ENCODE data around the gene CCKAR.
"Not testable (repeated sequence)": the region's sequence is repeated elsewhere in the genome, so short reads cannot be mapped to it uniquely, and the experiment has no call there.

The CCKAR gene, protein sequence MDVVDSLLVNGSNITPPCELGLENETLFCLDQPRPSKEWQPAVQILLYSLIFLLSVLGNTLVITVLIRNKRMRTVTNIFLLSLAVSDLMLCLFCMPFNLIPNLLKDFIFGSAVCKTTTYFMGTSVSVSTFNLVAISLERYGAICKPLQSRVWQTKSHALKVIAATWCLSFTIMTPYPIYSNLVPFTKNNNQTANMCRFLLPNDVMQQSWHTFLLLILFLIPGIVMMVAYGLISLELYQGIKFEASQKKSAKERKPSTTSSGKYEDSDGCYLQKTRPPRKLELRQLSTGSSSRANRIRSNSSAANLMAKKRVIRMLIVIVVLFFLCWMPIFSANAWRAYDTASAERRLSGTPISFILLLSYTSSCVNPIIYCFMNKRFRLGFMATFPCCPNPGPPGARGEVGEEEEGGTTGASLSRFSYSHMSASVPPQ

DNA sequence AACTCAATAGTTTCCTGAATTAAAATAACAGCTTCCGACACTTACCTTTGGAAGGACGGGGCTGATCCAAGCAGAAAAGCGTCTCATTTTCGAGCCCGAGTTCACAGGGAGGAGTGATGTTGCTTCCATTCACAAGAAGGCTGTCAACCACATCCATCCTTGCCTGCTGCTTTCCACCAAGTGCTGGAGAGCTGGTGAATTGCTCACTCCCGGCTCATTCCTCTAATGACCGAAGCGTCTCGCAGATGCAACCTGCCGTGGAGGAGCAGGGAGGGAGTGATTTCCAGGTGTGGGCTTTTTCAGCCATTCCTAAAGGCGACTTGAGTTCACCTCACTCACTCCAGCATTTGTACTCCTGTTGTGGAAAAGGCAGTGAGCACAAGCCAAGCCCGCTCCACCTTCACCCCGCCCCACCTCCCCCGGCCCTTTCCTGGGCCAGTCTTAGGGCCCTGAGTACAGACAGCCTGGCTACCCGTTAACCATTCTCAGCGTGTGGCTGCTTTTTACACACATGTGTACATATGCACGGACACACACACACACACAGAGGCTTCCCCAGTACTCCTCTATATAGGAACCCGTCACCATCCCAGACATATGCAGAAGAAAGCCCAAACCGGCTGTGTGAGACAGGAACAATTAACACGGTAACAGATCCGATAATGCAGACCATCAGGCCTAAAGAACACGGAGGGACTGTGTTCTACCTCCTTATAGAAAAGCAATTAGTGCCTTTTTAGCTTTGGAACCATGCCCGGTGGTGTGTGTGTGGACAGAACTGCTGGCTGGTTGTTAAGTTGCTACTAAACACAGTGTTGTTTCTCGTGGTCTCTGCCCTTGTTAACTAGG, at the start of gene CCKAR:
Gene CCKAR (minus strand): TSS at position 374 of the 849 bp plus-strand sequence. CDS start 217 bp downstream, at position 157.
- DNase-seq (ENCODE audit: low read depth) = no peak

DNA sequence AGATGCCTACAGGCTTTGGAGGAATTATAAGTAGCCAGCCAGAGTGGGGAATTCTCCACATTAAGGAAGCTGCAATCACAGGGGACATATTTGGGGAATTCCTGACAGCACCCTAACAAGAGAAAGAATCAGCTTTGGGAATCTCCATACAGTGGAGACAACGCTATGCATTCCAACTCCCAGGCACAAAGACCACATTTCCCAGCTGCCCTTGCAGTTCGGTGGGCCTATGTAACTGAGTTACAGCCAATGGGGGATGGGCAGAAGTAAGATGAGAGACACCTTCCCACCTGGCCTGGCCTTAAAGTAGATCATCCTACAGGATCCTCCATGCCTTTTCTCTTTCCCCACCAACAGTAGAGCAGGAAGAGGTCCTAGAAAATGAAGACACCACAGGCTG, 43.4 kb upstream of the CCKAR start:
- DNase-seq (ENCODE audit: low read depth) = no peak

DNA sequence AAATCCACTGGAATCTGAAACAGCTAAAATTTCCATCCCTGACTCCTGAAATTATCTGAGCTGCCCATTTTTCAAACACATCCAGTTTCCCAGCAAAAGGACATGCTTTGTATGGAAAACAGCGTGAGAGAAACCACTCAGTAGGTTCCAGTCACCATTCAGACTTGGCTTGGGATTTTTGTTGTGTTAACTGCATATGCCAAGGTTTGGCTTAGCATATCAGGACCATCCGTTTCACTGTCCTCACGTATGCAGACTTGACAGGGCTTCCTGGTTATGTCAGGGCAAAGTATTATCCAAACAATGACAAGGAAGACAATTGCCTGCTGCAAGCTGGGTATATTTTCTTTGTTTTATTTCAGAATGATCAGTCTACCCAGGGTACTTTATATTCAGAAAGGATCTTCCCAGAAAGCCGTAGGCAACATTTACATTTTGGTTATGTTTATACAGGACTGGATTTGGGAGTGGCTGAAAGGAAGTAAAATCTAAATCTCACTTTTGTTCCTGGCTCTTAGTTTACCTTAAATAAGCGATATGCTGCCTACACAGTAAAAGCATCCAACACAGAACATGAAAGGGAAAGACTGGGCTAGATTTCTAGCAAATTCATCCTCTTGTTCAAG, 41.3 kb upstream of the CCKAR start:
- no peak for DNase-seq (ENCODE audit: low read depth)

DNA sequence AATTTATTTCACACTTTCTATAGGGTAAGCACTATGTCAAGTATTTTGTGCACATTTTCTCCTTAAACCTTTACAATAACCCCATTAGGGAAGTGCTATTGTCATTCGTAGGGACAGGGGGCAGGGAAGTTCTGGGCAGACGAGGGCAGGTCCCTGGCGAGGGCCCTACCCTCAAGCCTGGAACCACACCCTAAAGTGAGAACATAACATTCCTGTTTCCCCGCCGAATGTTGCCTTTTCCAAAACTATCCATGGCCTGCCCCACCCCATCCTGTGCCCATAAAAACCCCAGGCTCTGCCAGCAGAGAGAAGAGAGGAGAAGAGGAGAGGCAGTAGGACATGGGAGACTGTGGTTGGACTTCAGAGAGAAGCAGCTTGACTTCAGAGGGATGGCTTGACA, 39.8 kb upstream of the CCKAR start:
- DNase-seq (ENCODE audit: low read depth) = no peak

DNA sequence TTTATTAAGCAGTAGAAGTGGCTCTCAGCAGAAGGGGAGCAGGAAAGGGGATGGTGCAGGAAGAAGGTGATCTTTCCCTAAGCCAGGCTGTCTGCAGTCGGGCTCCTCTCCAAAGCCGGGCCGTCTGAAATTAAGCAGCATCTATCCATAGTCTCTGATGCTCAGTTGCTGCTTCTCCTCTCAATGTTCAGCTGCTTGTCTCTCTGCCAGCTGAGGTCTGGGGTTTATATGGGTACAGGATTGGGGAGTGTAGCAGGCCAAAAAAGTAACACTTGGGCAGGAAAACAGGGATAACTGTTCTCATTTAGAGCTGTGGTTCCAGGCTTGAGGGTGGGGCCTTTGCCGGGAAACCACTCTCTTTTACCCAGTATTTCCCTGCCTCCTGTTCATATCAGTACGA, 39.2 kb upstream of the CCKAR start:
- no peak for DNase-seq (ENCODE audit: low read depth)

DNA sequence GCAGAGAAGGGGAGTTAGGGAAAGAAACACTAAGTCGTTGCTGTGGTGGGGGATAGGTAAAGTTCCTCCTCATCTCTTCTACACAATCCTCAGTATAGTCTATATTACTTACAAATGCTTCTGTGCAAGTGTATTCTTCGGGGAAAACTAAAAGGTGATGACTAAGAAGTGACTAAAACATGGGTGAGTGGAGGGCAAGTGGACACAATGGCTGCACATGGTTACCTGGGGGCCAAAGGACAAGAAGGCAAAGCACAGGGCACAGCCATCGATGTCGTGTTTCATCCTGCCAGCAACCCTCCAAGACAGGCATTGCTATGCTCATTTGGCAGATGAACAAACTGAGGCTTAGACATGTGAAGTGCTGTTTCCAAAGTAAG, 35.5 kb upstream of the CCKAR start:
- DNase-seq (ENCODE audit: low read depth) = no peak

DNA sequence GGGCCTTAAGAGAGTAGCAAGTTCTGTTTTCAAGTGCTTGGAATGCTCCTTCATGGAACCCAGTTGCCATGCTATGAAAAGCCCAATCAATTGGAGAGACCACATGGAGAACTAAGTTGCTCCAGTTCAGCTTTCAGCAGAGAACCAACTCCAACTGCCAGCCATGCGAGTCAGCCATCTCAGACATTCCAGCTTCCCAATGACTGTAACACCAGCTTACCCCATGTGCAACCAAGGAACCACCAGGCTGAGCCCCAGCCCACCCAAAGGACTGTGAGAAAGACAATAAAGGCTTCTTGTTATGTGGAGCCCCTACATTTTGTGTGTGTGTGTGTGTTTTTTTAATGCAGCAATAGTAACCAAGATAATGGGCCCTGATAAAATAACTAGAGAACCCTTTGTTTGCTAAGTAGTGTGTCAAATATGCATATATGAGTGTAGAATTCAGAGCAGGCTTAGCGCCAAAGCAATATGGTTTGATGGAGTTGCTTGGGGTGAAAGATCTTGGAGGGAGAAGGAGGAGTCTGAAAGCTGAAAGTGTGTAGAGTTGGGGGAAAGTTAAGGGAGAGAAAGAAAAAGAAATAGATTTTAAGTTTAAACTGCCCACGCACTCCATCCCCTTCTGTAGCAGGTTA, 35.0 kb upstream of the CCKAR start:
- DNase-seq (ENCODE audit: low read depth) = no peak

DNA sequence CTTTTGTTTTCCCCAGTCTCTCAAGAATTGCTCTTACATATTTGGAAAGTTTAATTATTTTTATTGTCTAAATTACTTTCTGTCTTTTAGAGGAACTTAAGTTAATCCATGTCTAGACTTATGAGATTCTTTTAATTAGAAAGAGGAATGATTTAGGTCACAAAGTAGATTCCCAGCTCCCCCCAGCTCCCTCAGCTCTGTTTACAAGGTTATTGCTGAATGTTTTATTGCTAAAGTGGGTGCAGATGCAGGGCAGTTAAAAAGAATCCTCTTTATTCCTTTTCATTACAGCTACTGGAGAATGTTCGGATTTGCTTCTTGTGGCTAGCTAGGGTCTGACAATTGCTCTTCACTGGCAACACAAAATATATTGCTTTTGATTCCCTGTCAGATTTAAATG, 33.7 kb upstream of the CCKAR start:
- DNase-seq (ENCODE audit: low read depth) = no peak

DNA sequence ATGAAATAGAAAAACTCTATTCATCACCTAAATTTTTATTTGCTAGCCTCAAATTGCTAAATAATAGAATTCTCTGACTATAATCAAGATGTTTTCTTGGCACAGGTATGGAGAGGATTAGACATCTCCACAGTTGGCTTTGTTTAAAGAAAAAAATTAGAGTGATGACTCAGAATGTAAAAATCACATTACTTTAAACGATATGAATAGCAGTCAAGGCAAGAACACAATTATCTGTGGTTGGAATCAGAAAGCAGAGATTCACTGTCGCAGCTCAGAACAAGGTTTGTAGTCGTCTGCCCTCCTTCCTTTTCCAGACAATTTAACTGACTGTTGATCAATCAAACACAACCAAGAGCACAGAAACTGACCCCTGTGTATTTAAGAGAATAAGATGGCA, 32.2 kb upstream of the CCKAR start:
- no peak for DNase-seq (ENCODE audit: low read depth)

DNA sequence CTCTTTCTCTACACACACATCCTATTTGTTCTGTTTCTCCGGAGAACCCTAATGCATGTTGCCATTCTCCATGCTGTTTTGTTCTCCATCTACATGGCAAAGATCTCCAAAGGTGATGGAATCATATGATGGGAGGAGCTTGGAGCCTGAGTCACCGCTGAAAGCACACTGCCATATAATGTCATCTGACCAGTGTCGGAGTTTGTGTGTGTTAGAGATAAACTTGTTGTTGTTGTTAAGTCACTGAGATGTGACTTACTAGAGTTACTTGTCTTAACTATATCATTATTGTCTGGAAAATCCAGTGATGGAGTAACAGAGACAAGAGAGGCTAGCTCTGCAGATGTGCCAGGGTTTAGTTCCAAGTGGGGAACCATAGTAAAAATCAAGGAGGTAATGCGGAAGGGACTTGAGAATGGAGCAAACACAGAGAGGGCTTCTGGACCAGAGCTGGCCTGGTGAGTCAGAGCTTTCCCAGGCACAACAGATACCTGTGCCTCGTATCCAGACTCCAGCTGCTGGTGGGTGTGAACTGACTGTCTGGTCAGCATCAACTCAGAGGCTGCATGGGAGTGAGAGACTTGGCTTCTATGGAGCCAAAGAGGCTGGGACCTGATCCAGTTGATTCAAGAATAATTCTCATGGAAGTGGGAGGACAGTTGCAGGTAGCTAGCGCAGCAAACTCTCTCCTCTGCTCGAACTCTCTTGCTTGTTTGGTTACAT, 30.6 kb upstream of the CCKAR start:
- no peak for DNase-seq (ENCODE audit: low read depth)

DNA sequence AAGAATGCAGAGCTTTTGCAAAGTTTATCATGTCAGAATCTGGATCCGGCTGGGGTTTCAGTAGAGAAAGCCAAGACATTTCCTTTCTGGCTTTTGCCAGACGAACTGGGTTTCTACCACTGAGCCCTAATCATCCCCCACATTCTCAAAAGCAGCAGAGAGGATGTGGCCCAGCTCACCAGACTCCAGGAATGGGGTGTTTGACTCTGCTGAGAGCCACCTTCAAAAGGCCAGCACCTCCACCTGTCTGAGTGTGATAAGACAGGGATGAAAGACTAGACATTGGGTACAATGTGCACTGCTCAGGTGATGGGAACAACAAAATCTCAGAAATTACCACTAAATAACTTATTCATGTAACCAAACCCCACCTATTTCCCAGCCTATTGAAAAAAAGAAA, 25.7 kb upstream of the CCKAR start:
- no peak for DNase-seq (ENCODE audit: low read depth)

DNA sequence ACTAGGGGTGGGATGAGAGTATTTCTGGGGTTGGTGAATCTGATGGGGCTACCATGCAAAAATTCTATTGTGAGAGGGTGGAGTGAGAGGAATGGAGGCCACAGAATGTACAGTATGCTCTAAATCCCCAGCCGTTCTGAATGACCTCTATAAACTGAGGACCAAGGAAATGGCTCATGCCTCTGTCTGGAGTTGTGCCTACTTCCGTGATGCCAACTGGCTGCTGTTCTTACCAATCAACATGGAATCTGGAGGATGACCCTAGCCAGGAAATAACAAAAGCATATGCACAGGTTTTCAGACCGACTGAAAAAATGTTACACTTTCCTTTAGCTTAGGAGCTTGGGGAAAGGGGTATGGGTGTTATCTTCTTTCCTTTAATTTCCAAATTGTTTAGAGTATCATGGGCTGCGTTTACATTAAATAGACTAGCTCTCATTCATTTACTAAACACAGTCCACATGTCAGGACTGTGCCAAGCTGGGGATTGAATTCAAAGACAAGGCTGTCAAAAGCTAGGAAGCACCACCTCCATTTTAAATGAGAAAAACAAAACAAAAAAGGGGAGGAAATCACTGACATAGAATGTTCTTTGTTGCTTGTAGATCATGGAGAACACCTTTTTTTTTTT, 20.2 kb upstream of the CCKAR start:
- DNase-seq (ENCODE audit: low read depth) = no peak

DNA sequence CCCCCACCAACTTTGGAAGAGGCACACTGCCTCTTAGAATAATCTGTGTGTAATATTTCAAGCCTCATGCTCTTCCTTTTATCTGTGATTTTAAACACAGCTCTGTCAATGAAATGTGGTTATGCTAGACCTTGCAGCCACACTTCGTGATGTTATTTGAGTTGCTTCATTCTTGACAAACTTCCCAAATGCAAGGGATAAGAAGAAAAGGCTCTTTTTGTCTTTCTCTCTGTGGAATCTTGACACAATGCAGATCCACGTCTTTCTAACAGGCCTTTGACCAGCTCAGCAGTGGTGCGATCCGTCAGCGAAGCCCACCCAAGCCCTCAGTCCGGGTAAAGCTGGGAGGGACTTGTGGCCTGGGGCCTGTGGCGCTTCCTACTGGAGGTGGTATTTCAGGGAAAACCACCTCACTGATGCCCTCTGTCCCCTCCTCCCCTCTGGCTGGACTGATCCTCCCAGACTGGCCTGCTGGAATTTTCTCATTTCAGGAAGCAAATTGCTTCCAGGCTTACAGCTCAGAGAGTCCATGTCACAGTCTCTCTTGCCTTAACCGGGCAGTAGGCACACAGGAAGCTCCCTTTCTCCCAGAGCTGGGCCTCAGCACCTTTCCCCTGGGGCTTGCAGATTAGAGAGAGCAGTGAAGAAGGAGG, 19.5 kb upstream of the CCKAR start:
- no peak for DNase-seq (ENCODE audit: low read depth)

DNA sequence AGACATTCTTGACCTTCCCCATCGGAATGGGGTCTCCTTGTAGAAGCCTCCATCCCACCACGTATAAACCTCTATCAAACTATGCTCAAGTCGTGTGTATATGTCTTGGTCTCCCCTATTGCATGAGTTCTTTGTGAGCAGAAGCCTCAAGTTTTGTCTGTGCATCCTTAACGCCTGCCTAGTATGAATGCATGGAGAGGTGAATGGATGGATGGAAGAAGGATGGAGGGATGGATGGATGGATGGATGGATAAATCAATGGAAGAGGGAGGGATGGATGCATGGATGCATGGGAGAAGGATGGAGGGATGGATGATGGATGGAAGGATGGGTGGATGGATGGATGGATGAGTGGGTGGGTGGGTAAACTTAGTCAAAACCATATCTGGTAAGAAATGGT, 17.0 kb upstream of the CCKAR start:
- DNase-seq (ENCODE audit: low read depth) = no peak

DNA sequence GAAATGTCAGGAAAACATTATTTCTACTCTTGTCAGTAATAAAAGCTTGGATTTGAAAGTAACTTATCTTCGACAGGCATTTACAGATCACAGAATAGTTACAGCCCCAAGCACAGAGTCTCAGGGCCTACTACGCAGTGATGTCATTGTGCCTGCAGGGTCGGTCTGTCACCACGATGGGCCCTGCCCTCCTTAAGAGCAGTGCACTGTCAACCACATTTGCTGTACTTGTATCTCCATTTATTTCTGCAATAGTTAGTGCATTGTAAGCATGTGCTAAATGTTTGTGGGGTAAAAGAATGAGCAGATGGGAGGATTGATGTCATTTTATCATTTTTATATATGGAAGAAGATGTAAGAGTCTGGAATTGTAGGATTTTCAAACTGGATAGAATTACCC, 13.6 kb upstream of the CCKAR start:
- no peak for DNase-seq (ENCODE audit: low read depth)

DNA sequence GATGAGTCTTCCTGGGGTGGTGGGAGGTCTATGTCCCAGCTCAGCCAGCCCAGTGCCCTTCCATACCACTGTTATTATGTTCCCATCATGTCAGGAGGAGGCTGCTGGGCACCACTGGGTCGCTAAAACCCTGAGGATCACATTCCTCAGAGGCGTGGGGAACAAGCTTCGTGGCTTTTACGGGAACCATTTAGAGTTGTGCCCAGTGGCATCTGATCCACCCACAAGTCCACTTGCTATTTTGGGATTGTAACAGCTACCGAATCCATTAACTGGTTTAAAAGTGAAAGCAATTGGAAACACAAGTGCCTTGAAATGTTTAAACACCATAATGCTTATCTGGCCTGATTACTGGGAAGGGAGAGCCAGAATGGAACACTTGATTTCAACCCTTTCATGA, 13.1 kb upstream of the CCKAR start:
- no peak for DNase-seq (ENCODE audit: low read depth)

DNA sequence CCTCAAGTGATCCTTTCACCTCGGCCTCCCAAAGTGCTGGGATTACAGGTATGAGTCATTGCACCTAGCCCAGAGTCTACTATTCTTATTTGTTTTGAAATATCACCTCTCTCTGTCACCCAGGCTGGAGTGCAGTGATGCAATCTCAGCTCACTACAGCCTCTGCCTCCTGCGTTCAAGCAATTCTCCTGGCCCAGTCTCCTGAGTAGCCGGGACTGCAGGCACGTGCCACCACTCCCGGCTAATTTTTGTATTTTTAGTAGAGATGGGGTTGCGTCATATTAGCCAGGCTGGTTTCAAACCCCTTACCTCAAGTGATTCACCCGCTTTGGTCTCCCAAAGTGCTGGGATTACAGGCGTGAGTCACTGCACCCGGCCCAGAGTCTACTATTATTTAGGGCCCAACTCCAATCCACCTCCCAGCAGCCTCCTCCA, 10.3 kb upstream of the CCKAR start:
- not testable (repeated sequence) for DNase-seq (ENCODE audit: low read depth)

DNA sequence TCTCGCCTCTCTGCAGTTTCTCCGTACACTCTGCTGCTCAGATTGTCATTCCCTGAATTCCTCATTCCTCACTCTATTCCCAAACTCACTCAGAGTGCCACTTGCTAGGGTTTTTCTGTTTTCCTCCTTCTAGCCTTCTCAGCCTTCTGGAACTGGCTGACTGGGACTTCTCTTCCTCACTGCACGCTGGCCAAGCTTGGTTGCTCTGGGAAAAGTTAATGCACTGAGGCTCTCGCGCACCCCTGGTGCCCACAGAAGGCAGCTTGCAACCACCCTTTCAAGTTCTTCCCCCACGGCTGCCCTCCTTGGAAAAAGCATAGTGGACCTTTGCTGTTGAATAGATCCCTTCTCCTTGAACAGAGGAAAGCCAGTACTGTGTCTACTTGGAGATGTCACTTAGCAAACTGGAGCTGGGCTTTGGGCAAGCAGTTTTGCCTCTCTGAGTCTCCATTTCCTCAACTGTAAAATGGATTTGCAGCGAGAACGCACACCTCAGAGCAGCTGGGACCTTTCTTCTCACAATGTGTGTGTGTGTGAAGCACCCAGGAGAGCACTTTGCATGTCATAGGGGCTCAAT, 6.0 kb upstream of the CCKAR start:
- DNase-seq (ENCODE audit: low read depth) = no peak

DNA sequence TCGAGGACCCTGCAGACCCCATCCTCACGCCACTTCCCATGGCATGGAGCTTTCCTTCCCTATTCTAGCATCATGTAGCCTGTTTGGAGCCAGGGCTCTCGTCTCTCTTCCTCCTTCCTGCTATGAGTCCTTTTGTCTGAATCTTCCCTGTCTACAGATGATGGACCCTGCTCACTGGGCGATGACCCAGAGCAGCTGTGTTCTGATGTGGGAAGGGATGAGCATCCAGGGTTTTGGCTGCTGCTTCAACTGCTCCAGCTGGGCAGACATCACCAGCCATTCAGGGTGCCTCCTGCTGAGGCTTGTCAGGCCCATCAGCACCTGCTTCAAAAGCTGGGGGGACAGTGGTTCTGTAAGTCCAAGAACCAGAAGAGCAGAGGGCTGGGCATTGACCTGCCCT, 3.2 kb upstream of the CCKAR start:
- DNase-seq (ENCODE audit: low read depth) = no peak

DNA sequence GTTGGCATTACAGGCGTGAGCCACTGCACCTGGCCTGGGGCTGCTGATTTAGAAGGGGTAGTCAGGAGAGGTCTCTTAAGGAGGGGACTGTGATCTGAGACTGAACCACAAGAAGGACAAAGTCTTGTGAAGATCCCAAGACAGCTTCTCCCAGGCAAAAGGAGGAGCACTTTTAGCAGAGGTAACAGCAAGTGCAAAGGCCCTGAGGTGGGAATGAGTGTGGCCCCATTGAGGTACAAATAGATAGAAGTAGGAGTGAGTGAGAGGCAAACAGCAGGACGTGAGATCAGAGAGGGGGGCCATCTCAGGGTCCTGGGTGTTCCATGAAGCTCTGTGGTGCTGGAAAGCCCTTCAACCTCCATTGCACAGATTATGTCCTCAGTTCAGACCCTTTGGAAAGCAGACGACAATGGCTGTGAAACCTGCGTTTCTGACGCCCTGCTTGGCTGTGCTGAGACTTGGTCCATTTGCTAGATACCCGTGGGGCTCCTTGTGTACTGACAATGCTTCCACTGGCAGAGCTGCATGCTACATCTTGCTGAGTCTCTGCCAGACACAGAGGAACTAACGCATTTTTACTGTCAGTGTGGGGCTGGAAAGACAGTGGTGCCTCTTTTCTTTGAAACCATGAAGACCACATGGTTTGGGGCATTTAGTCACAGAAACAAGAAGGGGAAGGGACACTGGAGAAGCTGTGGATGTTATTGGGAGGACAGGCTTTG, 1.3 kb upstream of the CCKAR start:
- DNase-seq (ENCODE audit: low read depth) = no peak

Measured in activated T-helper 1 cell treated with Interleukin-2 at 50 U/mL for 16 hours (primary cell).